Subcutaneous abdominal adipose tissue (tissue), 5 donors: ENCODE measurements around the gene GPX3.
A peak's percentile ranks its signal among the peaks of the same experiment; 100 is the strongest.

Experiments used
- H3K27ac ChIP-seq: one replicate; pipeline ENCODE4 v1.7.0; 2013; ENCODE audit warnings: low read depth, mild to moderate bottlenecking, inconsistent platforms, low read length, moderate library complexity
- H3K27me3 ChIP-seq, 5 donors: one replicate each; pipeline ENCODE4 v1.7.0; 2013; ENCODE audit warnings: low read length in 5 of 5, inconsistent platforms in 1 of 5; ENCODE audit not compliant: control insufficient read depth in 5 of 5, insufficient read depth in 4 of 5
- H3K36me3 ChIP-seq, 5 donors: one replicate each; pipeline ENCODE4 v1.7.0; 2013; ENCODE audit warnings: low read length in 5 of 5; ENCODE audit not compliant: control insufficient read depth in 5 of 5, insufficient read depth in 5 of 5
- H3K4me1 ChIP-seq, 5 donors: one replicate each; pipeline ENCODE4 v1.7.0; 2013; ENCODE audit warnings: low read length in 5 of 5, mild to moderate bottlenecking in 3 of 5, moderate library complexity in 1 of 5; ENCODE audit not compliant: control insufficient read depth in 5 of 5, insufficient read depth in 5 of 5
- H3K4me3 ChIP-seq, 5 donors: one replicate each; pipeline ENCODE4 v1.7.0; 2013; ENCODE audit warnings: low read length in 5 of 5, low read depth in 1 of 5
- H3K9ac ChIP-seq, 5 donors: one replicate each; pipeline ENCODE4 v1.7.0; 2013; ENCODE audit warnings: low read length in 5 of 5, mild to moderate bottlenecking in 4 of 5, moderate library complexity in 3 of 5
- H3K9me3 ChIP-seq, 5 donors: one replicate each; pipeline ENCODE4 v1.7.0; 2013; ENCODE audit warnings: low read length in 5 of 5; ENCODE audit not compliant: control insufficient read depth in 5 of 5
- donor health status: healthy.
- donor health status: healthy.
- donor health status: healthy.
- donor health status: healthy.
- donor health status: healthy.

Gene GPX3

DNA sequence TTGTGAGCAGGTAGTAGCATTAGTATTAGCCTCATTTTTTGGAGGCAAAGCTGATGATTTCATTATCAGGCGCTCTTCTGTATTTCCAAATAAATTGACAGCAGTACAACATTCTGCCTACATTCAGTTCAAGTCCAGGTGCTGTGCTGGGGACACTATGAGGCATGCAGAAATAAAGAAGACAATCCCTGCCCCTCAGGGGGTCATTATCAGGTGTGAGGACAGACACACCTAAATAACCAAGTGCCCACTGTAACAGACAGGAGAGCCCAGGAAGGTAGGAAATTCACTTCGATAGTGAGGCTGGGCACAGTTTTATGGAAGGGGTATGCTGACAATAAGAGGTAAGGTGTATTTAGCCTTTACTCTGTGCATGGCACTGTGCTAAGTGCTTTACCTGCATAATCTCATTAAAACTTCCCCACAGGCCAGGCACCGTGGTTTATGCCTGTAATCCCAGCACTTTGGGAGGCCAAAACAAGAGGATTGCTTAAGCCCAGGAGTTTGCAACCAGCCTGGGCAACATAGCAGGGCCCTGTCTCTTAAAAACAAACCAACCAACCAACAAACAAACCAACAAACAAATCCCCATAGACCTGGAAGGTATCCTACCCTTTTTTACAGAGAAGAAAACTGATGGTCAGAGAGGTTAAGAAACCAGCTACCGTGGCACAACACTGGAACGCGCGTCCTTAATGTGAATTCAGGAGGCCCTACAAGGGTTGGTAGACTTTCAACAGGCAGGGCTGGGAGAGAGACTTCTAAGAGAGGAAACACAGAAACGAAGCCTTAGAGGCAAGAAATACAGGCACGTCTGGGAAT is 17.5 kb upstream of the GPX3 start:
- H3K27ac ChIP-seq = peak overlapping the region; percentile 98
- H3K4me3 ChIP-seq = no peak overlapping the region
- no peaks in the 10 kb centered on the region for H3K27me3 ChIP-seq
- H3K36me3 ChIP-seq = no peaks in the 10 kb centered on the region
- H3K9ac ChIP-seq = peak overlapping the region in 2 of 5 donors; percentile 36 to 52
- no peaks in the 10 kb centered on the region for H3K9me3 ChIP-seq
- peaks cover 28 to 61% (median 58%) of the 10 kb centered on the region in 5 donors for H3K4me1 ChIP-seq

GRCh38 chr5:151003503-151003860 is 16.9 kb upstream of the GPX3 start:
- Histone ChIP-seq H3K9ac (peak overlapping the region in 3 of 5 donors; percentile 12 to 52 (median 36)), H3K36me3 (no peaks in the 10 kb centered on the region), H3K9me3 (no peaks in the 10 kb centered on the region), H3K27me3 (no peaks in the 10 kb centered on the region), H3K4me1 (peaks cover 31 to 66% (median 63%) of the 10 kb centered on the region in 5 donors), H3K27ac (peak overlapping the region; percentile 98), H3K4me3 (no peak overlapping the region)

DNA sequence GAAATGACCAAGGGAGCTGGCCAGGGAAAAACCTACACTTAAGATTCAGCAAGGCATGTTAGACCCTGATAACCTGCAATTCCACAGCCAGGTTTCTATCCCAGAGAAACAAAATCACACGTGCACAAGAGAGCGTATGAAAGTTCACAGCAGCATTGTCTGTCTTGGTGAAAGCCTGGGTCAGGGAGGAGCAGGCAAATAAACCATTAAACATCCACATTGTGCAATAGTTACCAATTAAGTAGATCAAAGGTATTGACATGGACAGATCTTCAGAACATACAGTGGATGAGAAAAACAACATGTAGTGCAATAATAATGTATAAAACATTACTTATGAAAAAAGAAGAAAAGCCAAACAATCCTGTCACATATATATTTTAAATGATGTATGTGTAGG is 15.9 kb upstream of the GPX3 start:
- no peaks in the 10 kb centered on the region for H3K36me3 ChIP-seq
- H3K4me3 ChIP-seq = no peak overlapping the region
- peak overlapping the region in 1 of 5 donors; percentile 82 for H3K9ac ChIP-seq
- H3K9me3 ChIP-seq = no peaks in the 10 kb centered on the region
- H3K27ac ChIP-seq = peak overlapping the region; percentile 98
- H3K27me3 ChIP-seq = no peaks in the 10 kb centered on the region
- H3K4me1 ChIP-seq = peaks cover 31 to 67% (median 60%) of the 10 kb centered on the region in 5 donors

DNA sequence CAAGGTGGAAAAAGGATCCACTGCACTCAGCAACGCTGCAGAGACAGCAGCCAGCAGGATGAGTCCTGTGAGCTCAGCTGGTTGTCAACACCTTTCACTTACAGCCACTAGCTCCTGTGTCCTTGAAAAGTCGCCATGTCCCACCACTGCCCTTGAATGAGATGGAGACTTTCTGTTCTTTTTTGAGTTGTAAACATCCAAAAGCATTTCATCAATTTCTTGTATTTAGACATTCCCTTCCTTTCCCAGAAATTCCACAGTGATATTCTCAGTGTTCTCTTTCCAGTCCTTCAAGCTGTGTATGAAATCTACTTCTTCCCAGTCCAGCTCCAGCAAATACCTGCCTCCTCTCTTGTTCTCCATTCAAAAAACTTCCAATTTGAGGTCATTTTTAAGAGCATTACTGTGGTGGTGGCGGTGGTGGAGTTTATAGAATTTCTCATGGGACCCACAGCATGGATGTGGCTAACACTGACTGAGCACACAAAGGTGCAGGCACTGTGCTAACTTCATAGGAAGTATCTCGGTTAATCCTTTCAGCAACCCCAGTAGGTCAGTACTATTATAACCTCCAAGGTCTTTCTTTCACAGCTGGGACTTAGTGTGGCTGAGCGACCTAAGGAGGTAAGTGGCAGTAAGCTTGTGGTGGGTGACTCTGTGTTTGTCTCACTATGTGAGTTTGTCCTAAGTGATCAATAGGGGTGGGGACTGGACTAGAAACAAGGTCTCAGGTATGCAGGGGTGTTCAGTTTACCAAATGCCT is 15.0 kb upstream of the GPX3 start:
- H3K27ac ChIP-seq = peak overlapping the region; percentile 98
- peak overlapping the region in 1 of 5 donors; percentile 14 for H3K4me3 ChIP-seq
- peak overlapping the region; percentile 16 to 82 (median 42) for H3K9ac ChIP-seq
- no peaks in the 10 kb centered on the region for H3K9me3 ChIP-seq
- no peaks in the 10 kb centered on the region for H3K36me3 ChIP-seq
- peaks cover 31 to 61% (median 54%) of the 10 kb centered on the region in 5 donors for H3K4me1 ChIP-seq
- no peaks in the 10 kb centered on the region for H3K27me3 ChIP-seq

- Histone ChIP-seq H3K27ac (peak overlapping the region; percentile 98), H3K9ac (peak overlapping the region; percentile 30 to 82 (median 53)), H3K4me1 (peaks cover 31 to 61% (median 54%) of the 10 kb centered on the region in 5 donors), H3K27me3 (no peaks in the 10 kb centered on the region), H3K4me3 (peak overlapping the region; percentile 2 to 46 (median 19)), H3K36me3 (no peaks in the 10 kb centered on the region), H3K9me3 (no peaks in the 10 kb centered on the region)
These were observed 14.3 kb upstream of the GPX3 start for GRCh38 chr5:151005950-151006576.

GRCh38 chr5:151006704-151007334 is 13.6 kb upstream of the GPX3 start:
- H3K9me3 ChIP-seq = no peaks in the 10 kb centered on the region
- peaks cover 31 to 68% (median 54%) of the 10 kb centered on the region in 5 donors for H3K4me1 ChIP-seq
- H3K9ac ChIP-seq = peak overlapping the region in 4 of 5 donors; percentile 30 to 78 (median 65)
- peak overlapping the region in 4 of 5 donors; percentile 2 to 46 (median 29) for H3K4me3 ChIP-seq
- no peaks in the 10 kb centered on the region for H3K27me3 ChIP-seq
- peak overlapping the region; percentile 98 for H3K27ac ChIP-seq
- no peaks in the 10 kb centered on the region for H3K36me3 ChIP-seq

GRCh38 chr5:151007430-151008209 is 12.8 kb upstream of the GPX3 start:
- H3K27ac ChIP-seq = peak overlapping the region; percentile 98
- no peak overlapping the region for H3K4me3 ChIP-seq
- H3K9me3 ChIP-seq = no peaks in the 10 kb centered on the region
- H3K9ac ChIP-seq = peak overlapping the region in 3 of 5 donors; percentile 53 to 78 (median 77)
- no peaks in the 10 kb centered on the region for H3K27me3 ChIP-seq
- peaks cover 31 to 68% (median 50%) of the 10 kb centered on the region in 5 donors for H3K4me1 ChIP-seq
- H3K36me3 ChIP-seq = no peaks in the 10 kb centered on the region

DNA sequence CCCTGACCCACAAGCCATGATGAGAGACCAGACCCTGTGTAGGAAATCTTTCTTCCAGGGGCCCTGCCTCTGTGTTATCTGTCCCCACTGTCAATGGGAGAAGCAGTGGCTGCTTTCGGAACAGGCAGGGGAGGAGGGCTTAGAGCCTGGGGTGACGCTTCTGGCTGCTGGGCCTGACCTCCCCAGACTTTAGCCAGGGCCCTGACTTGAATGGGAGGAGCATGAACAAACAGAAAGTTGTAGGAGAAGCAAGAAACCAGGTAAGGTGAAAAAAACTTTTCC is 12.2 kb upstream of the GPX3 start:
- Histone ChIP-seq H3K27ac (peak overlapping the region; percentile 98), H3K9ac (no peak overlapping the region), H3K4me1 (peaks cover 31 to 68% (median 48%) of the 10 kb centered on the region in 5 donors)

GRCh38 chr5:151008906-151009305 is 11.5 kb upstream of the GPX3 start:
- Histone ChIP-seq H3K36me3 (no peaks in the 10 kb centered on the region), H3K27ac (no peak overlapping the region), H3K4me1 (peaks cover 31 to 70% (median 45%) of the 10 kb centered on the region in 5 donors), H3K9ac (no peak overlapping the region), H3K4me3 (no peak overlapping the region), H3K27me3 (no peaks in the 10 kb centered on the region), H3K9me3 (no peaks in the 10 kb centered on the region)

More for the DNA sequence above, 12.2 kb upstream of the GPX3 start:
- Histone ChIP-seq H3K36me3 (no peaks in the 10 kb centered on the region), H3K4me3 (no peak overlapping the region), H3K9me3 (no peaks in the 10 kb centered on the region), H3K27me3 (no peaks in the 10 kb centered on the region)
